NCI-H2081 (cell line): ENCODE data around the gene SSMEM1.
"Not testable (repeated sequence)": the region's sequence is repeated elsewhere in the genome, so short reads cannot be mapped to it uniquely, and the experiment has no call there.

Source experiments
- DNase-seq, 2 experiments: peaks; one replicate each; lab custom pipeline; 2025; lab: John Stamatoyannopoulos, UW

Gene SSMEM1, protein sequence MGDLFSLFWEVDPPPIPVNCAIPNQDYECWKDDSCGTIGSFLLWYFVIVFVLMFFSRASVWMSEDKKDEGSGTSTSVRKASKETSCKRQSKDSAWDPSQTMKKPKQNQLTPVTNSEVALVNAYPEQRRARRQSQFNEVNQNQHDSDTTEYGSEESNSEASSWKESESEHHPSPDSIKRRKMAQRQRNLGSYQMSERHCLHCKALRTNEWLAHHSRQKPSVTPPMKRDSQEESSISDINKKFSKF

DNA sequence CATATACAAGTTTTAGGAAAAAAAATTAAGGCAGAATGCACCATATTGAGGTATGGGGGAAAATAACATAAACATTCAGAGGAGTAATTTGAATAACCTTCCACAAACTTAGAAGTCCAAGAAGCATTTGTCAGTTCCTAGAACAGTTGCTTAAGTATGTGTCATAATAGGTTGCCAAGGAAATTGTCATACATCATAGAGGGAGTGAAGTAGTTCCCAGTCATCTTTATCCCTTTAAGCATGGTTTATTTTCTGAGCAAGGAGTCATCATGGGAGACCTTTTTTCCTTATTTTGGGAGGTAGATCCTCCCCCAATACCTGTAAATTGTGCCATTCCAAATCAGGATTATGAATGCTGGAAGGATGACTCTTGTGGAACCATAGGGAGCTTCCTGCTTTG lies at the start of gene SSMEM1:
SSMEM1 (plus strand) TSS at position 219 of the 400 bp plus-strand sequence; CDS start at position 270, 51 bp downstream.
- no peak for DNase-seq

DNA sequence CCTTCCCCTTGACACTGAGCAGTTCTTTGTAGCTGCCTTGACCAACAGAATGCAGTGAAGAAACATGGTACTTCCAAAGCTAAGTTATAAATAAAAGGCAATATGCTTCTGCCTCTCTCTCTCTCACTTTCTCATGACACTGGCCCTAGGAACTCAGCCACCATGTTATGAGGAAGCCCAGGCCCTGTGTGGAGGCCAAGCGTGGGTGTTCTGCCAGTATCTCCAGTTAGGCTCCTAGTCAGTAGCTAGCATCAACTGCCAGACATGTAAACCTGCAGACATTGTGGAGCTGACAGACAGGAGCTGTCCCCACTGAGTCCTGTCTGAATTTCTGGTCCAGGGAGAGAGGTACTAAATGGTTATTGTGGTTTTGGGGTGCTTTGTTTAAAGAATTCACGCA lies 47.6 kb upstream of the SSMEM1 start:
- DNase-seq: no peak

DNA sequence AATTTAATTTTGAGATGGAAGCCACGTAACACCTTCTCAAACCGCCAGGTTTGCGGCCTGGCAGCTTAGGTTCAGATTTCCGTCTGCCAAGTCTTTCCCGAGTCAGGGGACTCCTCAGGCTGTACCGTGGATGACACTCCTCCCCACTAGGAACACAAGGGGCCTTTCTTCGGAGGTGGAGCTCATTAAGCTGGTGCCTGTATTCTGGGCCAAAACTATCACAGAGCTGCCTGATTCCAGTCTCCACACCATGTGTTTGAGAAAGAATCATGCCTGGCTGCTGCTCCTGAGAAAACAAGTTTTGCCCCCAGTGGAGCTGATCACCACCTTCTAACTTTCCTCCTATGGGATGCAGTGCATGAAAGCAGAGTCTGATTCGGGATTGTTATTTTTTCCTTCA lies 47.2 kb upstream of the SSMEM1 start:
- DNase-seq: no peak

DNA sequence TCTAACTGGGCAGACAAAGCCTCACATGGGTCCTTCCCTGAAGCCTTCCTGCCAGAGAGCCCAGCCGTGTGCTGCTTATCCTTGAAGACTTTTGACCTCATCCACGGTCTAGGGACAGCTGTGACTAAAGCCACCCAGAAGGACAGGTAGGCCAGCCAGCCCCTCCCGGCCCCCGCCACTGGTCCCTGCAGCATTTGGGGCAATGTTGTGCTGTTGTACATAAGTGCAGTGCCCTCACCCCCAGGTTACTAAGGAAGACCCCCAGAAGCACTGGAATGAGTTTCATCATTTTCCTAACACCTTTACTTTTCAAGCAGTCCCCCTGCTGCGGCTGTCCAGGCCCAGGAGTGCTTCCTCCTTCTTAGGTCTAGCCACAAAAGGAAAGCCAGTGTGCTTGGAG lies 45.5 kb upstream of the SSMEM1 start:
- DNase-seq: no peak

DNA sequence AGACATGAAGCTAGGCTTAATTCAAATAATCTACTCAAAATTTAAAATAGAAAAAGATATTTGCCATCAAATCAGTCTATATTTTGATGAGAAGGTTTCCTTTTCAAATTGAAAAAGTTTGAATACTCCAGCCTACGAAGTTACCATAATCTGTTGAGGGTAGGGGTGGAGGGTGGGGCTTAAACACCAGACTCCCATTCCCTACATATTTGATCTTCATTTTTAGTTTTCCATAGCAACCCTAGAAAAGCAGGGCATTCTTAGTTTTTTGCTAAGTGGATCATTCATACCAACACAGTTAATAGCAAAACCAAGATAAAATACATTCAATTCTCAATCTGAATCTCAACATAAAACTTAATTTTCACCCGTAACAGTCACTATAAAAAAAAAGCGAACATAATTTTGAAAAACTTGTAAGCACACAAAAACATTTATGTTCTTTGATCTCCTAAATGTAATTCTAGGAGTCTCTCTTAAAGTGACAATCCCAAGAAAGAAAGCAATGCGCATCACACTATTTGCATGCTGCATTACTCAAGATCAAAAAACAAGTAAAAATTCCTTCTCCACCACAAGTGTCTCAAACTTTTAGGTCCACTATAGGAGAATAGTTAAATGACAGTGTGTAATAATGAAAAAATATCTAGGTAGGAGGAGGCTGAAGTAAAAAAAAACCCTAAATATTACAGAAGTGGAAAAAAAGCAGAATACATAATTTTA lies 33.3 kb upstream of the SSMEM1 start:
- DNase-seq: no peak

DNA sequence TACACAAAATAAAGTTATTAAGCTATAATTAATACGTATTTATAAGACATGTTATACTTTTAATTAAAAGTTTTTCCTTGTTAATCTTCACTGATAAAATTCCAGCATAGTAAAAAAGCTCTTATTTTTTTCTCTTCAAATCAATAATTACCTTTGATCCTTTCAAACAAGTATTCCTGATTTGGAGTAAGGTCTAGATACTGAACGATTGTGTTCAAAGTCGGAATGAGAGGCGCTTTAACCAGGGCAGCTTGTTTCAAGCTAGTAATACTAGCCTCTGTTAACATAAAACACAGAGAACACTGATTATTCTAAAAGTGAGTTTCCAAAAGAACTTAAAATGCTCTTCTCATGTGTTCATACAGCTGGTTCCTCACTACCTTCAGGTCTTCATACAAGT lies 29.4 kb upstream of the SSMEM1 start:
- DNase-seq: no peak

DNA sequence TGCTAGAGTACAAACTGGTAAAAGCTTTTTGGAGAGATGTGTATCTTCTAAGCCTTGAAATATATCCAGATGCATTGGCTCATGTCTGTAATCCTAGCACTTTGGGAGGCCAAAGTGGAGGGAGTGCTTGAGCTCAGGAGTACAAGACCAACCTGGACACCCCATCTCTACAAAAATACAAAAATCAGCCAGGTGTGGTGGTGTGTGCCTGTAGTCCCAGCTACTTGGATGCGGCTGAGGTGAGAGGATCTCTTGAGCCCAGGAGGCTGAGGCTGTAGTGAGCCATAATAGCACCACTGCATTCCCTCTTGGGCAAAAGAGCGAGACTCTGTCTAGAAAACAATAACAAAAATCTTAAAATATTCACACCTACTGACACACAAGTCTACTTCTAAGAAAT lies 28.0 kb upstream of the SSMEM1 start:
- no peak for DNase-seq

DNA sequence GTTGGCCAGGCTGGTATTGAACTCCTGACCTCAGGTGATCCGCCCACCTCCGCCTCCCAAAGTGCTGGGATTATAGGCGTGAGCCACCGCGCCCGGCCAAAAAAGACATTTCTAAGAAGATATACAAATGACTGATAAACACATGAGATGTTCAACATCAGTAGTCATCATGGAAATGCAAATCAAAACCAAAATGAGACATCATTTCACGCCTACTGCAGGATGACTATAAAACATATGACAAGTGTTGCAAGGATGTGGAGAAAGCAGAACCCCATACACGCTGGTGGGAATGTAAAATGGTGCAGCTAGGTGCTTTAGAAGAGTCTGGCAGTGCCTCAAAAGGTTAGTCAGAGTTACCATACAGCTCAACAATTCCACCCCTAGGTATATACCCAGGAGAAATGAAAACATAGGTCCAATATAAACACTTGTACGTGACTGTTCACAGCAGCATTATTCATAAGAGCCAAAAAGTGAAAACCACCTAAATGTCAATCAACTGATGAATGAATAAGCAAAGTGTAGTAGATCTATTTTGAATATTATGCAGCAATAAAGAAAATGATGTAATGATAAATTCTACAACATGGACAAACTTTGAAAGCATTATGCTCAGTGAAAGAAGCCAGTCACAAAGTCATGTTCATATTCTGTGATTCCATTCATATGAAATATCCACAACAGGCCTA lies 26.9 kb upstream of the SSMEM1 start:
- DNase-seq: no peak

DNA sequence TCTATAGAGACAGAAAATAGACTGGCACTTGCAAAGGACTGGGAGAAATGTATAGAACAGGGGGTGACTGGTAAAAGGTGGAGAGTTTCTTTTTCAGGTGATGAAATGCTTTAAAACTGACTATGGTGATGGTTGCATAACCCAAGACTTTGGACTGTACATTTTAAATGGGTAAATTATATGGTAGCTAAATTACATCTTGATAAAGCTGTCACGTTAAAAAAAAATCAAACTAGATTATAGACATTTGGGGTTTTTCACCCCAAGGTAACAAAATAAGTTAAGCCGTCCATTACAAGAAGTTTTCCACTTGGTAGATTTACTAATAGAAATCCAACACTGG lies 26.4 kb upstream of the SSMEM1 start:
- DNase-seq: no peak

DNA sequence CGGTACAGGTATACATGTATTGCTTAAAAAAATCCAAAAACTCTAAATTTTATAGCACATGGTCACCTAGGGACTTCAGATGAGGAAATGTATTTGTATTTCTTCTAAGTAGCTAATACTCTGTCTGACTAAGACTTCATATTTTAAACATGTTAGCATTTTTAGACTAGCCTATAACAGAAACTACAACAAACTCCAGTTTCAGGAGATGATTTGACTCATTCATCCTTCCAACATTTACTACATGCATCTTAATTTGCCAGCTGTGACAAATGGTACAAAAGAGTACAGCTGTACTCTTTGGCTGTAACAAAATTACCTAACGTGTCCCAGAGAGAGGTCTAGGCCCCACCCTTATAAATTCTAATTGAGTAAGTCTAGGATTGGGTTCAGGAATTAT lies 24.7 kb upstream of the SSMEM1 start:
- no peak for DNase-seq

DNA sequence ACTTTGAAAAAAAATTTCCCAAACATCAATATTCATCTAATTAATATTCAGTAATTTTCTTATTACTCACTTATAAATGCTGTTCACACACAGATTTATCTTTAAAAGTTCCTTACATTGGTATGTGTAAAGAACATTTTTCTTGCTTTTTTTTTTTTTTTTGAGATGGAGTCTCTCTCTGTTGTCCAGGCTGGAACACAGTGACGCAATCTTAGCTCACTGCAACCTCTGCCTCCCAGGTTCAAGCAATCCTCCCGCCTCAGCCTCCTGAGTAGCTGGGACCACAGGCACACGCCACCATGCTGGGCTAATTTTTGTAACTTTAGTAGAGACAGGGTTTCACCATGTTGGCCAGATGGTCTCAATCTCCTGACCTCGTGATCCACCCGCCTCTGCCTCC lies 23.3 kb upstream of the SSMEM1 start:
- DNase-seq: not testable (repeated sequence)

DNA sequence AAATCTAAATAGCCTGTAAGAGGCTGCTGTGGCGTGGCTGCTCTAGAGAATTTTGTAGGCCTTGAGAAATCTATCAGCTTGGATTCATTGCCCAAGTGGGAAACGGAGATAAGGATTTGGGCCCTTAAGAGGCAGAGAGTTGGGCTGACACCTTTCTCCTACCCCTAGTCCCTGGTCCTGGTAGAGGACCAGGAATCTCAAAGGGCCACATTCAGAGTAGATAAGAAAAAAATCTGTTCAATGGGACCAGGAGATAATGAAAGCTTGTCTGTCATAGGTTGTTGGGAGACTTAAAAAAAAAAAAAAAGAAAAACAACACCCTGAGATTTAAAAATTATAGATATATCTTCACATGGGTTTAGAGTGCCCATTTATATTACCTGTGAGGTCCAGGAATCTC lies 20.3 kb upstream of the SSMEM1 start:
- DNase-seq: no peak

DNA sequence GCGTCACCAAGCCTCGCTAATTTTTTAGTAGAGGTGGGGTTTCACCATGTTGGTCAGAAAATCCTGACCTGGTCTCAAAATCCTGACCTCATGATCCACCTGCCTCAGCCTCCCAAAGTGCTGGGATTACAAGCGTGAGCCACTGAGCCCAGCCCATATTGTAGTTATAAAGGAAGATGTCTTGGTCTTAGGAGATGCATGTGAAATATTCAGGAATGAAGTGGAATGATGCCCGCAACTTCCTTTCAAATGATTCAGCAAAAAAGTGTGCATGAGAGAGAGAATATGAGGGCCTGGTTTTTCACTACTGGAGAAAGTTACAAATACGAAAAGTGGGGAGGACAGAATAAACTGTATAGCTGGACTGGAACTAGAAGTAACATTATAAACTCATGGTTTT lies 18.3 kb upstream of the SSMEM1 start:
- no peak for DNase-seq

DNA sequence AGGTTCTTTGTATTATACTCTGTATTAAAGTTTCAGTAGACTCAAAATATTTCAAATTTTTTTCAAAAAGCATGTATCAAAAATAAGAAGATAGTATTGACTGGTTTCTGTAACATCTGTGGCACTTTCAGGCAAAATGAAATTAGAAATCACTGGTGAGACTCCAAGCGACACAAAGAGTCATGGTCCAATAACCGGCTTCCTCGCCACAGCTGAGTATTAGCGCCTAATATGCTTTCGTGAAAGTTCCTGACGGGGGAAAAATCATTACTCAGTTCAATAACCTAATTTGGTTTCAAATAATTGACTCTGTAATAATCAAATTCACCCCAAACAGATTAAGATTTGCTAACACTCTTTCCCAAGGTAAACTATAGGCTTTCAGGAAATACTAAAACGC lies 15.9 kb upstream of the SSMEM1 start:
- DNase-seq: no peak

DNA sequence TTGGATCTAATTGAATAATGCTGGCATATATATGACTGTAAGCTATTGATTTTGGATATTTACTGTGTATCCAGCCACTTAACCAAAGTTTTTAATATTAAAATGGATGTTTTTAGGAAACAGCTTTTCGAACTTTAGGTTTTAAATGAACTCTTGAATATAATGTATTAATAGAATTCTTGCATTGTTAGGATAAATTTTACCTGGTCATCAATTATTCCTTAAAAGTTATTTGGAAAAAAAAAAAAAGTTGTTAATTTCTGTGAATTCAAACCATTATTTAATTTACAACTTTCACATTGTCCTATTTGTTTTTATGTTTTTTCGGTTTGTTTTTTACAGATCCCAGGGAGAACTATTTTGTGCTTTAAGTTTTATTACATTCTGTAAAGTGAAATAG lies 12.3 kb upstream of the SSMEM1 start:
- DNase-seq: no peak

DNA sequence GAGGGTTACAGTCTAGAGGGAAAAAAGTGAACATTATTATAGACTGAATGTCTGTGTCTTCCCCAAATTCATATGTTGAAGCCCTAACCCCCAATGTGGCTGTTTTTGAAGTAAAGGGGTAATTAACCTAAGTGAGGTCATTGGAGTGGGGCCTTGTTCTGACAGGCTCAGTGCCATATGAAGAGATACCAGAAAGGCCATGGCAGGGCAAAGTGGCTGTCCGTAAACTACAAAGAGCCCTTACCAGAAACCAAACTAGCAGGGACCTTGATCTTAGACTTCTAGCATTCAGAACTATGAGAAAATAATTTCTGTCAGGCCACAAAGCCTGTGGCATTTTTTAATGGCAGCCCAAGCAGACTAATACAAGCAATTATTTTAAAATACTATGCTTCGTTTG lies 11.2 kb upstream of the SSMEM1 start:
- DNase-seq: no peak

DNA sequence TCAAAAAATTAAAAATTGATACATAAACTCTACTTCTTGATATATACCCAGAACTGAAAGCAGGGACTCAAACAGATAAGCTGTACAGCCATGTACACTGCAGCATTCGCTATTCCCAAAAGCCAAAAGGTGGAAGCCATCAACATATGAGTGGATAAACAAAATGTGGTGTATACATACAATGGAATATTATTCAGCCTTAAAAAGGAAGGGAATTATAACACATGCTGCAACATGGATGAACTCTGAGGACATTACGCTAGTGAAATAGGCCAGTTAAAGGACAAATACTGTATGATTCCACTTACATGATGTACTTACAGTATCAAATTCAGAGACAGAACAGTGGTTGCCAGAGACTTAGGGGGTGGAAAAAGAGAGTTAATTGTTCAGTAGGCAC lies 10.6 kb upstream of the SSMEM1 start:
- DNase-seq: no peak

DNA sequence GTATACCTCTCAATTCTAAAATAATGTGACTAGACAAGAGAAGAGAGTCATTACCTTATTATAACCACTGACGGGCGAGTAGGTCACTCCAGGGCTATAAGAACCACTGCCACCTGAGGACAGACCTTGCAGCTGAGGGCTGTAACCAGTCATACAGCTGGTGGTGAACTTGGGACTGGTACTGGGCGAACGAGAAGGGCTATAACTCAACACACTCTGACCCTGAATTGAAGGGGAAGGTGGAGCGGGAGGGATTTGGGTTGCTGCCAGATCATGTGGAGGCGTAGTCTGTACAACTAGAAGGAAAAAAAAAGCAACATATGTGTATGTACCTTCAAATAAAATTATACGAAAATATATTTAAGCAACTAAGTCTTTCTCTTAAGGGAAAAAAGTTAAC lies 5.9 kb upstream of the SSMEM1 start:
- DNase-seq: peak; percentile 72 to 91

DNA sequence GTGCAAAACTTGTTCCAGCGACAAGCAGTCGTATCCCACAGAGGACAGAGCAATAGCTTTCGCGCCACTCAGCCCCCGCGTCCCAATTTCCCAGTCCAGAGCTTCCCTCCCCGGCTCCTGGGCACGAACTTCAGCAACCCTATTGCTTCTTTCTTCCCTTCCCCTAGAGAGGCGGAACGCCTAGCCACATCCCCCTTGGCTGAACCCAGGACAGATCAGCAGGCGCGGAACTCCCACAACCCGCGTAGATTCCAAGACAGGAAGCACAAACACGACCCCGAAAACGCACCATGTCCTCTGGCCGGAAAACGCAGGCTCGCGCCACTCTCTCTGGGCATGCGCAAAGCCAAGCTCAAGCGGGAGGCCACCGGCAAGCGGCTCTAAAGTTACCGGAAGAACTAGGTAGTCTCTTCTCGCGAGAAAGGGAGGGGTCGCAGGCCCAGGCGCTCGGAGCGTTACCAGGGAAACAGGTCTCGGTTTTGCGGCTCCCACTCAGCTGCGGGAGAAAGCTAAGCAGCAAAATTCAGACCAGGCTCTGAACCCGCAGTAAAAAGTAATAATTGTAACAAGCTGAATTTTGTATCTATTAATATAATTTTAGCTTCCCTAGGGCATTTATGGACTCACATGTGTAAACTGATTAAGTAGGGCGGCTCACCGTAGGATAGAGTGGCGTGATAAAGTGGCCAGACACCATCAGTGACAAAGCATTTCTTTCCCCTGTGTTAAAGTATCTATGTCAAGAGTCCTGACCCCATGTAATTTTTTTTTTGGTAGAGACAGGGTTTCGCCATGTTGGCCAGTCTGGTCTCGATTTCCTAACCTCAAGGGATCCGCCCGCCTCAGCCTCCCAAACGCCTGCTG lies 2.3 kb upstream of the SSMEM1 start, which contains the start of gene TMEM209:
TMEM209 (minus strand) TSS at position 323 of the 864 bp plus-strand sequence; CDS start at position 292, 31 bp downstream.
- peak; percentile 99 to 100 for DNase-seq

DNA sequence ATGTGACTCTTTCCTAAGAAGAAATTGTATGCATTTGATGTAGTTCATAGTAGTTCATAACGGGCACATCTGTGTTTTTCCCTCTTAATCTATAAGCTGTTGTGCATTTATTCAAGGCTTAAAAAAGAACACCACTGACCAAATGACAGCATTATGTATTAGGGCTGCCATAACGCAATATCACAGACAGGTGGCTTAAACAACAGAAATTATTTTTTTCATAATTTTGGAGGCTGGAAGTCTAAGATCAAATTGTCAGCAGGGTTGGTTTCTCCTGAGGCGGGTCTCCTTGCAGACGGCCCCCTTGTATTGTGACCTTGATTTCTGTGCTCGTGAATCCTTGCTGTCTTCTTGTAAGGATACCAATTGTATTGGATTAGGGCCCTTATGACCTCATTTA lies 627 bp upstream of the SSMEM1 start:
- DNase-seq: no peak

DNA sequence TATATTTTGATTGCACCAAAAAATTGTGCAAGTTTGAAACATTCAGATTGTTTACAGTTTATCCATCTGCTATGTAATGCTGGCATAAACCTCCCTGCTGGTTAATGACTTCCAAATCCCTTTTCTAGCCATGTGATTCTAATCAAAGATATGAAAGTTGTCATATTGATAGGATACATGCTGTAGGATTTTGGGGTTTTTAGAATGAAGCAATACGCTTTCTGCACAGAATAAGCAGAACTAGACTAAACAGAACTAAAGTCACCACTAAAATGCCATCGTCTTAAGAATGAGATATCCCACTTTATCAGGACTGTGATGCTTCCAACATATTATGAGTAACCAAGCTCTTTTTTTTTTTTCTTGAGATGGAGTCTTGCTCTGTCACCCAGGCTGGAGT lies 856 bp downstream of the SSMEM1 start:
- DNase-seq: no peak

DNA sequence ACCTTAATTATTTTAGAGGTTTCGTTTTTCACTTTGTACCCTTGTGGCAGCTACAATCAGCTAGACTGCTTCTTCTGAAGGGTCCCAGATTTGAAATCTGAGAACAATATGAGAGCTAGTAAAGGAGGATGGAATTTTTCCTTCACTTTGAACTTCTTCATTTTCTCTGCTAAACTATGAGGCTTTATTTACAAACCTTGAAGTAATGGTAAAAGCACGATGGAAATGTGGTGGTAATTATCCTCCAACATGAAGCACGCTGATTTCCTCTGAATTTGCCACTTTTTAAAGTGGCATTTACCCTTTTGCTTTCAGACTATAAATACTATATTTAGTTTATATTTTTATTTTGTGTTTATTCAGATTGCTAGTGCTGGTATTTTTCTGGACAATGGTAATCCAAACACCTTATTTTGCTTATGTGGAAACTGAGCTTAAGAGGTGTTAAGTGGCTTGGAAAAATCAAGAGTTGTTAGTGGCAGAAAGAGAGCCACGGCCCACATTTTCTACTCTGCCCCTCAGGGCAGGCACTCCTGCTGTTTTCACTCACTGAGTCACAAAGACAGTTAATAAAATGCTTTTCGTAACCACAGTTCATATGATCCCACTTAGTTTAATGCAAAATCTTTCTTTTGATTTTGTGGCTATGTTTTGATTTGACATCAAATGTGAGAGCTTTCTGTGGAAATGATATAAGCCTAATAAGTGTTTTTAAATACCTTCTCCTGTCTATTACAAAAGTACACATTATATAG lies 2.7 kb downstream of the SSMEM1 start:
- peak in 1 of 2 experiments; percentile 19 for DNase-seq
